ENCODE data around the gene LINC00237.

Gene LINC00237

GRCh38 chr20:21125072-21125848 is 19.1 kb upstream of the LINC00237 start:
- Histone ChIP-seq H3K36me3 (ENCODE audit: insufficient read depth) (no peaks in the 10 kb centered on the region), H3K4me3 (IDR thresholded peaks at IDR 0.05; ENCODE audit: insufficient read depth, low read depth, low read length) (no peak overlapping the region), H3K27ac (no peak overlapping the region)

GRCh38 chr20:21124190-21124589 is 18.0 kb upstream of the LINC00237 start:
- Histone ChIP-seq H3K4me1 (ENCODE audit: low read depth, poor library complexity, severe bottlenecking) (peaks cover 2% of the 10 kb centered on the region), H4K20me1 (ENCODE audit: insufficient read depth) (no peaks in the 10 kb centered on the region), H3K4me2 (no peak overlapping the region), H3K27ac (no peak overlapping the region), H3K27me3 (ENCODE audit: insufficient read depth, low read depth) (no peaks in the 10 kb centered on the region), H3K9ac (no peak overlapping the region), H3K79me2 (ENCODE audit: insufficient read depth, low read depth) (no peaks in the 10 kb centered on the region), H2AFZ (ENCODE audit: low read depth) (no peak overlapping the region), H3K36me3 (ENCODE audit: insufficient read depth) (no peaks in the 10 kb centered on the region), H3K4me3 (IDR thresholded peaks at IDR 0.05; ENCODE audit: insufficient read depth, low read depth, low read length) (no peak overlapping the region)
- no peak for TF ChIP-seq CTCF (conservative IDR thresholded peaks at IDR 0.05; ENCODE audit: low read depth, low read length)

More at GRCh38 chr20:21125072-21125848, 19.1 kb upstream of the LINC00237 start:
- Histone ChIP-seq H3K4me2 (peak overlapping the region; percentile 97), H3K4me1 (ENCODE audit: low read depth, poor library complexity, severe bottlenecking) (peaks cover 2% of the 10 kb centered on the region), H3K27me3 (ENCODE audit: insufficient read depth, low read depth) (no peaks in the 10 kb centered on the region), H2AFZ (ENCODE audit: low read depth) (peak overlapping the region; percentile 100), H4K20me1 (ENCODE audit: insufficient read depth) (no peaks in the 10 kb centered on the region), H3K9ac (peak overlapping the region; percentile 42; the same call in 1 of the 2 replicates), H3K79me2 (ENCODE audit: insufficient read depth, low read depth) (no peaks in the 10 kb centered on the region)
- TF ChIP-seq CTCF (conservative IDR thresholded peaks at IDR 0.05; ENCODE audit: low read depth, low read length), result no peak

GRCh38 chr20:21118782-21119181 is 12.6 kb upstream of the LINC00237 start:
- H2AFZ ChIP-seq (ENCODE audit: low read depth), result no peak overlapping the region
- H3K36me3 ChIP-seq (ENCODE audit: insufficient read depth), result no peaks in the 10 kb centered on the region
- no peaks in the 10 kb centered on the region for H4K20me1 ChIP-seq (ENCODE audit: insufficient read depth)
- no peak overlapping the region for H3K9ac ChIP-seq
- no peak overlapping the region for H3K4me2 ChIP-seq
- no peak for TF ChIP-seq CTCF (conservative IDR thresholded peaks at IDR 0.05; ENCODE audit: low read depth, low read length)
- H3K27me3 ChIP-seq (ENCODE audit: insufficient read depth, low read depth), result no peaks in the 10 kb centered on the region
- H3K4me3 ChIP-seq (IDR thresholded peaks at IDR 0.05; ENCODE audit: insufficient read depth, low read depth, low read length), result no peak overlapping the region
- no peaks in the 10 kb centered on the region for H3K4me1 ChIP-seq (ENCODE audit: low read depth, poor library complexity, severe bottlenecking)
- no peaks in the 10 kb centered on the region for H3K79me2 ChIP-seq (ENCODE audit: insufficient read depth, low read depth)
- no peak overlapping the region for H3K27ac ChIP-seq

- Histone ChIP-seq H3K79me2 (ENCODE audit: insufficient read depth, low read depth) (no peaks in the 10 kb centered on the region), H3K27me3 (ENCODE audit: insufficient read depth, low read depth) (no peaks in the 10 kb centered on the region), H3K27ac (no peak overlapping the region), H3K4me2 (no peak overlapping the region), H2AFZ (ENCODE audit: low read depth) (no peak overlapping the region), H4K20me1 (ENCODE audit: insufficient read depth) (no peaks in the 10 kb centered on the region), H3K4me3 (IDR thresholded peaks at IDR 0.05; ENCODE audit: insufficient read depth, low read depth, low read length) (no peak overlapping the region), H3K9ac (no peak overlapping the region), H3K36me3 (ENCODE audit: insufficient read depth) (no peaks in the 10 kb centered on the region), H3K4me1 (ENCODE audit: low read depth, poor library complexity, severe bottlenecking) (no peaks in the 10 kb centered on the region)
- TF ChIP-seq CTCF (conservative IDR thresholded peaks at IDR 0.05; ENCODE audit: low read depth, low read length), result no peak
Measured at GRCh38 chr20:21118138-21118537, 12.0 kb upstream of the LINC00237 start.
